ENCODE results near the gene CSMD2. TPM values are rescaled to one million over a fixed set of nuclear protein-coding genes. Genes with fewer than 3 reads are reported as not detected.

The CSMD2 gene
- total and polyA plus RNA-seq, 12 donors: 0.35 to 5.1 (median 1.5) TPM

- peaks cover 3 to 17% of the 10 kb centered on the region in 2 donors for H3K4me1 ChIP-seq (replicated peaks in 1 of 2)
- H3K36me3 ChIP-seq (replicated peaks in 1 of 2): no peaks in the 10 kb centered on the region
- H3K27ac ChIP-seq: no peak overlapping the region
- no peaks in the 10 kb centered on the region for H3K27me3 ChIP-seq
- DNase-seq: no peak
- H3K9me3 ChIP-seq (replicated peaks in 1 of 3): no peaks in the 10 kb centered on the region
- intact Hi-C loops (cut with DNase I): loop anchor here (5.0 kb wide), 3 partner anchors 96 to 171 kb away; no protein-coding TSS in a partner anchor
- TF ChIP-seq CTCF (IDR thresholded peaks at IDR 0.05) (no peak), POLR2A (IDR thresholded peaks at IDR 0.05) (no peak)
- no peak overlapping the region for H3K4me3 ChIP-seq
- 82 to 87% (median 85%) methylated on average over 2 to 4 of the region's 4 CpGs for WGBS, 4 donors
Measured at GRCh38 chr1:33468011-33468410, 697.0 kb downstream of the CSMD2 start.

- Histone ChIP-seq H3K36me3 (replicated peaks in 1 of 2) (no peaks in the 10 kb centered on the region), H3K9me3 (replicated peaks in 1 of 3) (no peaks in the 10 kb centered on the region), H3K4me3 (no peak overlapping the region), H3K27ac (no peak overlapping the region), H3K4me1 (replicated peaks in 1 of 2) (peaks cover 0 to 19% of the 10 kb centered on the region in 2 donors), H3K27me3 (no peaks in the 10 kb centered on the region)
- no peak for TF ChIP-seq CTCF (IDR thresholded peaks at IDR 0.05)
- no peak for TF ChIP-seq POLR2A (IDR thresholded peaks at IDR 0.05)
- DNase-seq: peak in 5 of 7 donors; percentile 50 to 73 (median 56)
- intact Hi-C loops (cut with DNase I): loop anchor here (5.0 kb wide), 3 partner anchors 94 to 169 kb away; no protein-coding TSS in a partner anchor
- WGBS, 4 donors: 60 to 75% (median 62%) methylated on average over 4 to 6 of the region's 6 CpGs
Measured at GRCh38 chr1:33466159-33466558, 698.9 kb downstream of the CSMD2 start.

- 86 to 91% (median 87%) methylated on average over 2 of the region's 2 CpGs for WGBS, 4 donors
- Histone ChIP-seq H3K4me1 (replicated peaks in 1 of 2) (peaks cover 0 to 16% of the 10 kb centered on the region in 2 donors), H3K27ac (no peak overlapping the region), H3K9me3 (replicated peaks in 1 of 3) (no peaks in the 10 kb centered on the region), H3K4me3 (no peak overlapping the region), H3K36me3 (replicated peaks in 1 of 2) (no peaks in the 10 kb centered on the region), H3K27me3 (no peaks in the 10 kb centered on the region)
- intact Hi-C loops (cut with DNase I): loop anchor here (5.0 kb wide), 3 partner anchors 93 to 168 kb away; no protein-coding TSS in a partner anchor
- no peak for DNase-seq
- TF ChIP-seq POLR2A (IDR thresholded peaks at IDR 0.05): no peak
Measured at GRCh38 chr1:33465316-33465715, 699.7 kb downstream of the CSMD2 start.

GRCh38 chr1:33464552-33464951, 700.5 kb downstream of the CSMD2 start:
- H3K27ac ChIP-seq: no peak overlapping the region
- H3K9me3 ChIP-seq (replicated peaks in 1 of 3): no peaks in the 10 kb centered on the region
- no peak for DNase-seq
- no peak for TF ChIP-seq CTCF (IDR thresholded peaks at IDR 0.05)
- TF ChIP-seq POLR2A (IDR thresholded peaks at IDR 0.05): no peak
- H3K4me1 ChIP-seq (replicated peaks in 1 of 2): peaks cover 0 to 18% of the 10 kb centered on the region in 2 donors
- H3K36me3 ChIP-seq (replicated peaks in 1 of 2): no peaks in the 10 kb centered on the region
- 94 to 99% (median 96%) methylated on average over 3 of the region's 3 CpGs for WGBS, 4 donors
- no peak overlapping the region for H3K4me3 ChIP-seq
- no peaks in the 10 kb centered on the region for H3K27me3 ChIP-seq
- intact Hi-C loops (cut with DNase I): no loop called here

Small RNAs within 50 kb of the gene (small RNA-seq; reads per million reads assigned to genes)
- 0 to 0.12 reads per million in 2 donors for gene RNA5SP42

Other genes starting within 250 kb of the CSMD2 start
- gene C1orf94, start 11.7 kb upstream of the CSMD2 start, total RNA-seq: under 1 TPM in 1 of 9 donors, not detected in 8; 0.14 TPM
- gene C1orf94, start 11.7 kb upstream of the CSMD2 start, polyA plus RNA-seq: under 1 TPM in 1 of 3 donors, not detected in 2; 0.07 TPM